ENCODE measurements around the gene MCIDAS.

DNA sequence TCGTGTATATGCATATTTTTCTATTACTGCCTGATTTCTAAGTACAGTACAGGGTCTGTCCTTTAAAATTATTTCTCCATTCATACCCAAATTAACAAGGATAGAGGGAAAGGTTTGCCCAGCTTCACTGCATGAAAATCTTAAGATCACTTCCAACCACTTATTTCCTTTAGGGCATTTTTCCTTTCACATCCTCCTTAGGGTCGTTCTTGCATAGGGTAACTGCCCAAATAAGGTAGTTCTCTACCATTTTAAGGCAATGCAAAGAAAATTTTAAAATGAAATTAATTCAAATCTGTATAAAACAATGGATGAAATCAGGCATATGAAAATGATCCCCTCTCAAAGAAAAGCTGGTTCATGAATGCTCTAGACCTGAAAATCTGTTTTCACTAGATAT lies 50.0 kb downstream of the MCIDAS start:
- TF ChIP-seq, protein P1, sequence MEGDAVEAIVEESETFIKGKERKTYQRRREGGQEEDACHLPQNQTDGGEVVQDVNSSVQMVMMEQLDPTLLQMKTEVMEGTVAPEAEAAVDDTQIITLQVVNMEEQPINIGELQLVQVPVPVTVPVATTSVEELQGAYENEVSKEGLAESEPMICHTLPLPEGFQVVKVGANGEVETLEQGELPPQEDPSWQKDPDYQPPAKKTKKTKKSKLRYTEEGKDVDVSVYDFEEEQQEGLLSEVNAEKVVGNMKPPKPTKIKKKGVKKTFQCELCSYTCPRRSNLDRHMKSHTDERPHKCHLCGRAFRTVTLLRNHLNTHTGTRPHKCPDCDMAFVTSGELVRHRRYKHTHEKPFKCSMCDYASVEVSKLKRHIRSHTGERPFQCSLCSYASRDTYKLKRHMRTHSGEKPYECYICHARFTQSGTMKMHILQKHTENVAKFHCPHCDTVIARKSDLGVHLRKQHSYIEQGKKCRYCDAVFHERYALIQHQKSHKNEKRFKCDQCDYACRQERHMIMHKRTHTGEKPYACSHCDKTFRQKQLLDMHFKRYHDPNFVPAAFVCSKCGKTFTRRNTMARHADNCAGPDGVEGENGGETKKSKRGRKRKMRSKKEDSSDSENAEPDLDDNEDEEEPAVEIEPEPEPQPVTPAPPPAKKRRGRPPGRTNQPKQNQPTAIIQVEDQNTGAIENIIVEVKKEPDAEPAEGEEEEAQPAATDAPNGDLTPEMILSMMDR (IDR thresholded peaks at IDR 0.05 in 2 of 3, conservative IDR thresholded peaks at IDR 0.05 in 1 of 3; ENCODE audit: borderline replicate concordance in 1 of 3, insufficient read depth in 1 of 3, low read depth in 2 of 3, low read length in 2 of 3), result no peak
- TF ChIP-seq RAD21 (IDR thresholded peaks at IDR 0.05; ENCODE audit: low read depth) (no peak), ZFX (IDR thresholded peaks at IDR 0.05) (no peak), ZNF274 (IDR thresholded peaks at IDR 0.05; ENCODE audit: low read depth, low read length) (no peak), EZH2 (IDR thresholded peaks at IDR 0.05) (no peak), SIN3A (IDR thresholded peaks at IDR 0.05; ENCODE audit: low read depth) (no peak), POLR2AphosphoS5 (IDR thresholded peaks at IDR 0.05; ENCODE audit: low read depth, low read length) (no peak)

Data from HCT116 (cell line).